Ovary (tissue), 3 donors: Measurements from ENCODE around the gene PAGR1.

Source experiments
- POLR2A ChIP-seq: fragments of 450-650 bp; IDR thresholded peaks from one replicate; pipeline ENCODE4 v1.6.1; 2017; ENCODE audit warnings: antibody characterized with exemption, mild to moderate bottlenecking, moderate library complexity
- TF ChIP-seq, protein P1 (sequence below), 3 donors: fragments of 450-650 bp in 2 of 3; fragments of 200-600 bp in 1 of 3; IDR thresholded peaks; one replicate each; pipeline versions ENCODE4 v1.5.1 to v1.8.0; 2016 to 2022; ENCODE audit warnings: antibody characterized with exemption in 3 of 3, mild to moderate bottlenecking in 1 of 3
- donor health status: DM: no; HTN: no; CAD: no.

DNA sequence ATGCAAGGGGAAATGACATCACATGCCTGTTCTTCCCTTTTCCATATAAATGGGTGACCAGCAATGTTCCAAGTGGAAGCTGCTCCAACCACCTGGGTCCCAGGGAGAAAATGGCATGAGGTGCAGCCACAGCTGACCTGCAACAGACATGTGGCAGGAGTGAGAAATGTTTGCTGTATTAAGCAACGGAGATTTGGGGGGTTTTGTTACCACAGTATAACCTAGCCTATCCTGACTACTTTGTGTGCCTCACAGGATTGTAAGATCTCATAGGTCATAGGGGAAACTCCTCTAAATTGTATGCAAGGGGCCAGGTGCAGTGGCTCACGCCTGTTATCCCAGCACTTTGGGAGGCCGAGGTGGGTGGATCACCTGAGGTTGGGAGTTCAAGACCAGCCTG is 35.0 kb downstream of the PAGR1 start:
- TF ChIP-seq, protein P1, sequence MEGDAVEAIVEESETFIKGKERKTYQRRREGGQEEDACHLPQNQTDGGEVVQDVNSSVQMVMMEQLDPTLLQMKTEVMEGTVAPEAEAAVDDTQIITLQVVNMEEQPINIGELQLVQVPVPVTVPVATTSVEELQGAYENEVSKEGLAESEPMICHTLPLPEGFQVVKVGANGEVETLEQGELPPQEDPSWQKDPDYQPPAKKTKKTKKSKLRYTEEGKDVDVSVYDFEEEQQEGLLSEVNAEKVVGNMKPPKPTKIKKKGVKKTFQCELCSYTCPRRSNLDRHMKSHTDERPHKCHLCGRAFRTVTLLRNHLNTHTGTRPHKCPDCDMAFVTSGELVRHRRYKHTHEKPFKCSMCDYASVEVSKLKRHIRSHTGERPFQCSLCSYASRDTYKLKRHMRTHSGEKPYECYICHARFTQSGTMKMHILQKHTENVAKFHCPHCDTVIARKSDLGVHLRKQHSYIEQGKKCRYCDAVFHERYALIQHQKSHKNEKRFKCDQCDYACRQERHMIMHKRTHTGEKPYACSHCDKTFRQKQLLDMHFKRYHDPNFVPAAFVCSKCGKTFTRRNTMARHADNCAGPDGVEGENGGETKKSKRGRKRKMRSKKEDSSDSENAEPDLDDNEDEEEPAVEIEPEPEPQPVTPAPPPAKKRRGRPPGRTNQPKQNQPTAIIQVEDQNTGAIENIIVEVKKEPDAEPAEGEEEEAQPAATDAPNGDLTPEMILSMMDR (IDR thresholded peaks at IDR 0.05): no peak
- no peak for TF ChIP-seq POLR2A
